MM.1S (cell line): ENCODE measurements around the gene CNTNAP2.

Experiments used
- DNase-seq: peaks from one replicate; pipeline ENCODE4 v3.0.0-alpha.2; 2015
- H2AFZ ChIP-seq: fragments of 300-600 bp; sonication (generic); 2 replicates; pipeline ENCODE4 v1.6.0; 2016; ENCODE audit warnings: antibody characterized with exemption, low read length
- H3F3A ChIP-seq: fragments of 300-600 bp; sonication (generic); 2 replicates; pipeline ENCODE4 v1.6.1; 2016; ENCODE audit warnings: mild to moderate bottlenecking, antibody characterized with exemption, low read length, moderate library complexity, mixed read lengths; ENCODE audit not compliant: insufficient read depth
- H3K27ac ChIP-seq: fragments of 300-600 bp; sonication (generic); 2 replicates; pipeline ENCODE4 v1.5.1; 2016; ENCODE audit warnings: mild to moderate bottlenecking, low read length
- H3K27me3 ChIP-seq: fragments of 300-600 bp; sonication (generic); replicated peaks from 2 replicates; pipeline ENCODE4 v1.6.0; 2016; ENCODE audit warnings: low read length; ENCODE audit not compliant: insufficient read depth
- H3K36me3 ChIP-seq: fragments of 300-600 bp; sonication (generic); replicated peaks from 2 replicates; pipeline ENCODE4 v1.6.1; 2016; ENCODE audit warnings: mild to moderate bottlenecking, low read length, mixed read lengths; ENCODE audit not compliant: insufficient read depth
- H3K4me1 ChIP-seq: fragments of 300-600 bp; sonication (generic); 2 replicates; pipeline ENCODE4 v1.6.1; 2016; ENCODE audit warnings: low read length, mixed read lengths
- H3K4me2 ChIP-seq: fragments of 300-600 bp; sonication (generic); 2 replicates; pipeline ENCODE4 v1.6.0; 2016; ENCODE audit warnings: low read depth, low read length
- H3K4me3 ChIP-seq: fragments of 300-600 bp; sonication (generic); 2 replicates; pipeline ENCODE4 v1.5.1; 2016; ENCODE audit warnings: low read length, mixed read lengths
- H3K79me2 ChIP-seq: fragments of 300-600 bp; sonication (generic); 2 replicates; pipeline ENCODE4 v1.6.1; 2016; ENCODE audit warnings: mixed run types, low read length, mixed read lengths
- H3K9ac ChIP-seq: fragments of 300-600 bp; sonication (generic); 2 replicates; pipeline ENCODE4 v1.6.1; 2016; ENCODE audit warnings: low read length, mixed read lengths
- H3K9me2 ChIP-seq: fragments of 300-600 bp; sonication (generic); replicated peaks from 2 replicates; pipeline ENCODE4 v1.6.1; 2016; ENCODE audit warnings: mild to moderate bottlenecking, low read length, mixed read lengths; ENCODE audit not compliant: insufficient read depth
- H3K9me3 ChIP-seq: fragments of 300-600 bp; sonication (generic); replicated peaks from 2 replicates; pipeline ENCODE4 v1.6.1; 2016; ENCODE audit warnings: mild to moderate bottlenecking, low read length, mixed read lengths; ENCODE audit not compliant: insufficient read depth
- H4K20me1 ChIP-seq: fragments of 300-600 bp; sonication (generic); 2 replicates; pipeline ENCODE4 v1.6.1; 2016; ENCODE audit warnings: mild to moderate bottlenecking, low read length, moderate library complexity, mixed read lengths; ENCODE audit not compliant: insufficient read depth
- CTCF ChIP-seq: fragments of 300-600 bp; sonication (generic); IDR thresholded peaks from 2 replicates; pipeline ENCODE4 v1.5.1; 2016; ENCODE audit warnings: antibody characterized with exemption, low read length, mixed read lengths
- EZH2 ChIP-seq: fragments of 300-600 bp; sonication (generic); optimal IDR thresholded peaks from 2 replicates; pipeline ENCODE3; 2017; ENCODE audit warnings: low read depth, mild to moderate bottlenecking, antibody characterized with exemption, low read length, mixed read lengths
- EZH2phosphoT487 ChIP-seq: fragments of 300-600 bp; sonication (generic); IDR thresholded peaks from 2 replicates; pipeline ENCODE4 v1.6.1; 2018; ENCODE audit warnings: antibody characterized with exemption, low read length

CNTNAP2 gene

GRCh38 chr7:146112755-146113154 is 3.8 kb upstream of the CNTNAP2 start:
- Histone ChIP-seq H3K4me3 (no peak overlapping the region), H3K9me3 (no peaks in the 10 kb centered on the region), H3K27ac (no peak overlapping the region), H2AFZ (no peak overlapping the region), H3F3A (no peaks in the 10 kb centered on the region), H3K4me1 (no peaks in the 10 kb centered on the region), H3K9me2 (no peaks in the 10 kb centered on the region), H3K27me3 (no peaks in the 10 kb centered on the region), H4K20me1 (no peaks in the 10 kb centered on the region), H3K9ac (no peak overlapping the region), H3K79me2 (no peaks in the 10 kb centered on the region), H3K4me2 (no peak overlapping the region), H3K36me3 (no peaks in the 10 kb centered on the region)
- DNase-seq: no peak
- no peak for TF ChIP-seq EZH2
- no peak for TF ChIP-seq CTCF
- no peak for TF ChIP-seq EZH2phosphoT487

GRCh38 chr7:146115548-146115850 is 1.1 kb upstream of the CNTNAP2 start:
- H3K4me3 ChIP-seq: peak overlapping the region; percentile 64
- H3K36me3 ChIP-seq: no peaks in the 10 kb centered on the region
- no peaks in the 10 kb centered on the region for H3K4me1 ChIP-seq
- H3K4me2 ChIP-seq: peak overlapping the region; percentile 94; the same call in 1 of the 2 replicates
- no peaks in the 10 kb centered on the region for H3K79me2 ChIP-seq
- H3K27me3 ChIP-seq: no peaks in the 10 kb centered on the region
- no peak overlapping the region for H3K9ac ChIP-seq
- no peak for DNase-seq
- H3K27ac ChIP-seq: no peak overlapping the region
- no peak overlapping the region for H2AFZ ChIP-seq
- no peaks in the 10 kb centered on the region for H3K9me3 ChIP-seq
- no peaks in the 10 kb centered on the region for H3K9me2 ChIP-seq
- TF ChIP-seq EZH2: no peak
- H4K20me1 ChIP-seq: no peaks in the 10 kb centered on the region
- H3F3A ChIP-seq: no peaks in the 10 kb centered on the region

DNA sequence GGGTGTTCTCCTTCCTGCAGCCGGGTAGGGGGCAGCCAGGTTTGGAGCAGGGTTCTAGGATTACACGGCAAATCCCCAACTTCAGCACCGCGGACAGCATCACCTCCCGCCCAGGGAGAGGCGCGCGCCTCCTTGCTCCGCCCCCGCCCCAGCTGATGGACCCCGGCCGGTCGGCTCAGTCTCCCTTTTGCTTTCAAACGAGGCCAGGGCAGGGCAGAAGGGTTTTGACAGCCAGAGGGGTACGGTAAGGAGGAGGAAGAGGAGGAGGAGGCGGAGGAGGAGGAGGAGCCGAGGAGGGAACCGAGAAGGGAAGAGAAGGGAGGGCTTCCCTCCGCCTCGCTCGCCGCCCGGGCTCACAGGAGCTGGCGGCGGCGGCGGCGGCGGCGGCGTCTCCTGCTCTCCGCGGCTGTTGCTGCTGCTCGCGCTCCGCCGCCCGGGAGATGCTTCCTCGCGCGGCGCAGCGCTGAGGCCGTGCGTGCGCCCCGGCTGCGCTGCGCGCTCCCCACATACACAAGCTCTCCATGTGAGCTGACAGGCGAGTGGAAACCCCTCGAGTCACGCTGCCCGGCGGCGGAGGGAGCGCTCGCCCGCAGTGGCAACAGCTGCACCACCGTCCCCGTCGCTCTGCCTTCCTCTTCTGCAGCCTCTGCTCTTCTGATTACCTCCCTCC is 615 bp upstream of the CNTNAP2 start:
- TF ChIP-seq EZH2 (no peak), CTCF (peak; percentile 14), EZH2phosphoT487 (no peak)
- Histone ChIP-seq H3K4me2 (peak overlapping the region; percentile 94), H3K79me2 (no peaks in the 10 kb centered on the region), H3K9ac (no peak overlapping the region), H3K4me3 (peak overlapping the region; percentile 64), H3F3A (no peaks in the 10 kb centered on the region), H3K4me1 (no peaks in the 10 kb centered on the region), H3K9me3 (no peaks in the 10 kb centered on the region), H3K36me3 (no peaks in the 10 kb centered on the region), H3K9me2 (no peaks in the 10 kb centered on the region), H3K27ac (no peak overlapping the region), H3K27me3 (no peaks in the 10 kb centered on the region), H2AFZ (peak overlapping the region; percentile 59), H4K20me1 (no peaks in the 10 kb centered on the region)
- DNase-seq: peak; percentile 89

- no peak overlapping the region for H3K4me2 ChIP-seq
- no peak overlapping the region for H3K27ac ChIP-seq
- no peaks in the 10 kb centered on the region for H3K9me3 ChIP-seq
- H3K27me3 ChIP-seq: no peaks in the 10 kb centered on the region
- no peaks in the 10 kb centered on the region for H3F3A ChIP-seq
- H3K36me3 ChIP-seq: no peaks in the 10 kb centered on the region
- no peak for TF ChIP-seq EZH2phosphoT487
- TF ChIP-seq EZH2: no peak
- no peak for TF ChIP-seq CTCF
- no peak overlapping the region for H3K9ac ChIP-seq
- H3K79me2 ChIP-seq: no peaks in the 10 kb centered on the region
- H2AFZ ChIP-seq: no peak overlapping the region
- DNase-seq: no peak
- H4K20me1 ChIP-seq: no peaks in the 10 kb centered on the region
- H3K4me3 ChIP-seq: no peak overlapping the region
- no peaks in the 10 kb centered on the region for H3K9me2 ChIP-seq
- no peaks in the 10 kb centered on the region for H3K4me1 ChIP-seq
Measured at GRCh38 chr7:146117576-146117975, 975 bp downstream of the CNTNAP2 start.
